ENCODE measurements around the gene AP5Z1. TPM values are rescaled to one million over a fixed set of nuclear protein-coding genes. Genes with fewer than 3 reads are reported as not detected.

The AP5Z1 gene
- total and polyA plus RNA-seq, 2 of the 4 experiments (the other 2 are of a cell fraction) = 9.7 to 38.7 TPM

DNA sequence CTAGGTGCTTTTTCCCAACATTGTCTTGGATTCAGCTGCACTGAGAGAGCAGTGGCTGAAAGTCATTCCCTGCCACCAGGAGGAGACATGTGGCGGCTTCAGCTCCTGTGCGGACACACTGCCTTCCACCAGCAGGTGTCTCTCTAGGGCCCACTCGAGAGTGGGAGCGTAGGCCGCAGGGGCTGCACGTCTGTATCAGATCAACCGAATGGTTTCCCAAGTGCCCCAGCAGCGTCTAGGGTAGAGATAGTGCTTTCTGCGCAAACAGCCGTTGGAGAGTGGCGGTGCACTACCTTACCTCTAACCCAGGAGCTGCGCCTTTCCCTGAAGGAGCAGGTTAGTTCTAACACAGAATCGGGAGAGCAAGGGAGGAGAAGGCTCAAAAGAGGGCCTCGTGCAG, 54.8 kb downstream of the AP5Z1 start:
- Histone ChIP-seq H3K27ac (ENCODE audit: insufficient read depth, low read length) (no peak overlapping the region), H3K18ac (ENCODE audit: low read depth, low read length) (no peak overlapping the region), H3K4me1 (ENCODE audit: control insufficient read depth, insufficient read depth, low read length) (no peaks in the 10 kb centered on the region), H3K36me3 (ENCODE audit: control insufficient read depth, insufficient read depth, low read length) (no peaks in the 10 kb centered on the region), H3K79me1 (ENCODE audit: low read depth in 1 of 2, low read length in 2 of 2) (no peaks in the 10 kb centered on the region), H2BK15ac (ENCODE audit: low read depth, low read length) (no peak overlapping the region), H4K91ac (ENCODE audit: insufficient read depth, low read depth, low read length) (no peak overlapping the region), H3K23ac (ENCODE audit: low read depth, low read length) (no peak overlapping the region), H3K14ac (replicated peaks; ENCODE audit: low read depth, low read length) (no peak overlapping the region), H3K27me3 (ENCODE audit: control insufficient read depth, insufficient read depth, low read length) (no peaks in the 10 kb centered on the region), H3K4ac (ENCODE audit: low read depth, low read length) (no peak overlapping the region), H4K8ac (ENCODE audit: low read depth in 2 of 2, low read length in 2 of 2) (no peak overlapping the region), H3K4me3 (ENCODE audit: insufficient read depth, low read depth, low read length) (no peak overlapping the region), H2BK5ac (ENCODE audit: low read depth, low read length, poor library complexity, severe bottlenecking) (no peak overlapping the region), H3K9me3 (ENCODE audit: control insufficient read depth, insufficient read depth, low read length) (no peaks in the 10 kb centered on the region), H2AK9ac (replicated peaks; ENCODE audit: low read depth, low read length, poor library complexity) (peak overlapping the region; percentile 23), H3K9ac (ENCODE audit: low read depth, low read length) (no peak overlapping the region), H4K20me1 (ENCODE audit: insufficient read depth, low read length) (no peaks in the 10 kb centered on the region), H3K9me1 (ENCODE audit: insufficient read depth, low read length) (no peaks in the 10 kb centered on the region), H3K56ac (ENCODE audit: extremely low read depth, insufficient read depth, low read length) (no peak overlapping the region), H2BK120ac (ENCODE audit: low read depth, low read length) (no peak overlapping the region), H2BK20ac (ENCODE audit: low read depth, low read length) (no peak overlapping the region), H4K5ac (ENCODE audit: low read depth, low read length) (no peak overlapping the region), H2AFZ (replicated peaks; ENCODE audit: low read length, poor library complexity) (peak overlapping the region; percentile 79), H2AK5ac (ENCODE audit: low read depth, low read length) (no peak overlapping the region), H3K4me2 (ENCODE audit: low read depth, low read length) (no peak overlapping the region)
- ChIA-PET CTCF (interaction anchor here (0.6 to 2.0 kb wide), 3 partner anchors 256 to 262 kb away, joined by 3 to 14 read pairs (median 5); no protein-coding TSS in a partner anchor), POLR2A (ENCODE audit: unreplicated experiment) (no interaction called here)
- 76% methylated on average over 2 of the region's 14 CpGs; no CpG with 5 or more reads in 1 of the 2 experiments for WGBS, 2 experiments (ENCODE audit: extremely low coverage in 2 of 2, insufficient read length in 1 of 2)
- TF ChIP-seq MAZ (IDR thresholded peaks at IDR 0.05; ENCODE audit: borderline replicate concordance, low read depth, low read length) = no peak
- TF ChIP-seq MXI1 (IDR thresholded peaks at IDR 0.05; ENCODE audit: borderline replicate concordance, low read depth, low read length) = no peak
- TF ChIP-seq, protein P1, sequence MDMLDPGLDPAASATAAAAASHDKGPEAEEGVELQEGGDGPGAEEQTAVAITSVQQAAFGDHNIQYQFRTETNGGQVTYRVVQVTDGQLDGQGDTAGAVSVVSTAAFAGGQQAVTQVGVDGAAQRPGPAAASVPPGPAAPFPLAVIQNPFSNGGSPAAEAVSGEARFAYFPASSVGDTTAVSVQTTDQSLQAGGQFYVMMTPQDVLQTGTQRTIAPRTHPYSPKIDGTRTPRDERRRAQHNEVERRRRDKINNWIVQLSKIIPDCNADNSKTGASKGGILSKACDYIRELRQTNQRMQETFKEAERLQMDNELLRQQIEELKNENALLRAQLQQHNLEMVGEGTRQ (IDR thresholded peaks at IDR 0.05; ENCODE audit: low read depth, low read length) = no peak
- TF ChIP-seq CEBPB (IDR thresholded peaks at IDR 0.05; ENCODE audit: low read depth, low read length) = no peak
- peak; percentile 52 for TF ChIP-seq RAD21 (IDR thresholded peaks at IDR 0.05; ENCODE audit: low read length)
- TF ChIP-seq, protein P2, sequence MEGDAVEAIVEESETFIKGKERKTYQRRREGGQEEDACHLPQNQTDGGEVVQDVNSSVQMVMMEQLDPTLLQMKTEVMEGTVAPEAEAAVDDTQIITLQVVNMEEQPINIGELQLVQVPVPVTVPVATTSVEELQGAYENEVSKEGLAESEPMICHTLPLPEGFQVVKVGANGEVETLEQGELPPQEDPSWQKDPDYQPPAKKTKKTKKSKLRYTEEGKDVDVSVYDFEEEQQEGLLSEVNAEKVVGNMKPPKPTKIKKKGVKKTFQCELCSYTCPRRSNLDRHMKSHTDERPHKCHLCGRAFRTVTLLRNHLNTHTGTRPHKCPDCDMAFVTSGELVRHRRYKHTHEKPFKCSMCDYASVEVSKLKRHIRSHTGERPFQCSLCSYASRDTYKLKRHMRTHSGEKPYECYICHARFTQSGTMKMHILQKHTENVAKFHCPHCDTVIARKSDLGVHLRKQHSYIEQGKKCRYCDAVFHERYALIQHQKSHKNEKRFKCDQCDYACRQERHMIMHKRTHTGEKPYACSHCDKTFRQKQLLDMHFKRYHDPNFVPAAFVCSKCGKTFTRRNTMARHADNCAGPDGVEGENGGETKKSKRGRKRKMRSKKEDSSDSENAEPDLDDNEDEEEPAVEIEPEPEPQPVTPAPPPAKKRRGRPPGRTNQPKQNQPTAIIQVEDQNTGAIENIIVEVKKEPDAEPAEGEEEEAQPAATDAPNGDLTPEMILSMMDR (conservative IDR thresholded peaks at IDR 0.05; ENCODE audit: low read depth, low read length) = peak; percentile 81
- no peak for TF ChIP-seq RFX5 (IDR thresholded peaks at IDR 0.05; ENCODE audit: low read depth, low read length)
- no peak for TF ChIP-seq NFE2L2 (IDR thresholded peaks at IDR 0.05; ENCODE audit: low read depth, low read length)
- TF ChIP-seq SMC3 (IDR thresholded peaks at IDR 0.05; ENCODE audit: low read depth, low read length) = peak; percentile 59; the same call in 1 of the 2 replicates
- no peak for TF ChIP-seq FOS (IDR thresholded peaks at IDR 0.05; ENCODE audit: low read depth, low read length)
- no peak for TF ChIP-seq CHD1 (IDR thresholded peaks at IDR 0.05; ENCODE audit: low read depth, low read length)
- no peak for TF ChIP-seq MAFK (IDR thresholded peaks at IDR 0.05; ENCODE audit: low read depth, low read length)
- no peak for TF ChIP-seq RCOR1 (IDR thresholded peaks at IDR 0.05; ENCODE audit: insufficient replicate concordance, low read length)
- no peak for TF ChIP-seq POLR2A (IDR thresholded peaks at IDR 0.05; ENCODE audit: low read depth, low read length)
- TF ChIP-seq, protein P3, sequence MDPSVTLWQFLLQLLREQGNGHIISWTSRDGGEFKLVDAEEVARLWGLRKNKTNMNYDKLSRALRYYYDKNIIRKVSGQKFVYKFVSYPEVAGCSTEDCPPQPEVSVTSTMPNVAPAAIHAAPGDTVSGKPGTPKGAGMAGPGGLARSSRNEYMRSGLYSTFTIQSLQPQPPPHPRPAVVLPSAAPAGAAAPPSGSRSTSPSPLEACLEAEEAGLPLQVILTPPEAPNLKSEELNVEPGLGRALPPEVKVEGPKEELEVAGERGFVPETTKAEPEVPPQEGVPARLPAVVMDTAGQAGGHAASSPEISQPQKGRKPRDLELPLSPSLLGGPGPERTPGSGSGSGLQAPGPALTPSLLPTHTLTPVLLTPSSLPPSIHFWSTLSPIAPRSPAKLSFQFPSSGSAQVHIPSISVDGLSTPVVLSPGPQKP (IDR thresholded peaks at IDR 0.05; ENCODE audit: borderline replicate concordance, low read depth, low read length) = no peak
- TF ChIP-seq BHLHE40 (IDR thresholded peaks at IDR 0.05; ENCODE audit: low read depth, low read length) = no peak
- DNase-seq = peak; percentile 57
- BruUV-seq (replicated peaks) = no TSS peak
- in situ Hi-C loops (cut with MboI; ENCODE audit: low sequenced_read_pairs) (no loop called here), intact Hi-C loops (cut with micrococcal nuclease) (loop anchor here (1.0 to 2.0 kb wide), 2 partner anchors 53 to 255 kb away; partner anchors contain the start of gene RADIL), dilution Hi-C loops (cut with HindIII; ENCODE audit: low sequenced_read_pairs, unreplicated experiment) (no loop called here)
- ATAC-seq (ENCODE audit: low read depth) = peak; percentile 98
